ENCODE data around the gene CNNM2. TPM values are rescaled to one million over a fixed set of nuclear protein-coding genes. Genes with fewer than 3 reads are reported as not detected.
"Not testable (repeated sequence)": the region's sequence is repeated elsewhere in the genome, so short reads cannot be mapped to it uniquely, and the experiment has no call there.

The CNNM2 gene
- total RNA-seq, 1 donor from 2014 or later, result 11.1 TPM

GRCh38 chr10:102919246-102919959, 1.3 kb downstream of the CNNM2 start:
- no peak for ATAC-seq
- intact Hi-C loops (cut with DNase I), result loop anchor here (5.0 kb wide), 1 partner anchor 328 kb away; the partner anchor contains the start of gene RPEL1
- no peak for DNase-seq (ENCODE audit: low spot score)

DNA sequence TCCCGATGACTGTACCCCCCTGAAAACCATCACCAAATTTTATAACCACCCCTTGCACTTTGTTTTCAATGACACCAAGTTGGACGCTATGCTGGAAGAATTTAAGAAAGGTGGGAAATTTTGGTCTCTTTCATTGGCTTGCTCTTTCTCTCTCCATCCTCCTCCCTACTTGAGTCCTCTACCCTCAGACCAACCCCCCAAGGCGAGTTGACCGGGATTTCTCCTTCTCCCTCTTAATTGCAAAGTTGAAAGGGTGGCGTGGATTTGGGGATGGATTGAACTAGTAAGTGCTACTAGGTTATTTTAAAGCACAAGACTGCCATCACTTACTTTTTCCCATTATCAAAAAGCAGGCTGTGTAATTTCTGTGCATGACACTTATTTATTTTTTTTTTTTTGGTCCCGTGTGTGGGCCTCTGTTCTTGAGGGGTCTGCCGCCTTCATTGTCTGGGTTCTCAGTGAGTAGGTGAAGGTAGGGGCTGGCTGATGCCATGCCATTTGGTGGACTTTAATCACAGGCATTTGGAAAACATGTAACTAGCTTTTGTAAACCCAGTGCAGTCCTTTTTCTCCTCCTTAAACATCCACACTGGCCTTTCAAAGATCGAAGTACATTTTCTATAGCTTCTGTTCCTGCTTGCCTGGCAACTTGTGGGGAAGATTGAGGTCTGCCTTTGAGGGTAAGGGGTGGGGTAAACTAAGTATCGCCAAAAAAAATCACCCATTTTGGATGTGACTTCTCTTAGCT, 2.1 kb downstream of the CNNM2 start:
- ATAC-seq, result no peak
- DNase-seq (ENCODE audit: low spot score), result no peak
- intact Hi-C loops (cut with DNase I), result loop anchor here (5.0 kb wide), 1 partner anchor 327 kb away; the partner anchor contains the start of gene RPEL1

GRCh38 chr10:102923601-102924000, 5.5 kb downstream of the CNNM2 start:
- DNase-seq (ENCODE audit: low spot score), result no peak
- intact Hi-C loops (cut with DNase I), result no loop called here
- no peak for ATAC-seq

DNA sequence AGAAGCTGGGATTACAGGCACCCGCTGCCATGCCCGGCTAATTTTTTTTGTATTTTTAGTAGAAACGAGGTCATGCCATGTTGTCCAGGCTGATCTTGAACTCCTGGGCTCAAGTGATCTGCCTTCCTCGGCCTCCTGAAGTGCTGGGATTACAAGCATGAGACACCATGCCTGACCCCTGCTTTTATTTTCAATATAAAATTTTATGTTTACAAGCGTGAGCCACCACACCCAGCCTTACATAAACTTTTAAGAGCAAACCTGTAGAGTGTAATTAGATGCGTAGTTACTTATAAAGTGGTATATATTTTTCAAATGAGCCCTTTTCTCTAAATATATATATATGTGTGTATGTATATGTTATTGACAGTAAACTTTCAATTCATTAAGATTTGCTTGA, 8.7 kb downstream of the CNNM2 start:
- ATAC-seq, result no peak
- intact Hi-C loops (cut with DNase I), result no loop called here

DNA sequence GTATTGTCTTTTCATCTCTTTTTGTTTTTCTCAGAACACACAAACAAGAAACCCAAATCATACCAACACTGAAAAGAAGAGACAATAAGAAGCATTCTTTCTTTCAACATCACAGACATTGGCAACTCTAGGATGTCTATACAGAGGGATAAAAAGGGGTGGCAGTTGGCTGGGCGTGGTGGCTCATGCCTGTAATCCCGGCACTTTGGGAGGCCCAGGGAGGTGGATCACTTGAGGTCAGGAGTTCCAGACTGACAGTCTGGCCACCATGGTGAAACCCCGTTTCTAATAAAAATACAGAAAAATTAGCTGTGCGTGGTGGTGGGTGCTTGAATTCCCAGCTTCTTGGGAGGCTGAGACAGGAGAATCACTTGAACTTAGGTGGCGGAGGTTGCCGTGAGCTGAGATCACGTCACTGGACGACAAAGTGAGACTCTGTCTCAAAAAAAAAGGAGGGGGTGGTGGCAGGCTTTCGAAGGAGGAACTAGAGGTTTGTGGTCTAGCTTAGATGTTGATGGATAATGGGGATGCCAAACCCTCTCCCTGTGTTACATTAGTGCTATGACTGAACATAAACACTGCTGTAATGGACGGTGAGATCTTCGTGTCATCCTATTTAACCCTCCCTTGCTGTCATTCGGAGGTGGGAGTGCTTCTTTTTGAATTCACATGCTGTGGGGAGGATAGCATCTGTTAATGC, 9.4 kb downstream of the CNNM2 start:
- intact Hi-C loops (cut with DNase I), result no loop called here
- no peak for DNase-seq (ENCODE audit: low spot score)
- ATAC-seq, result no peak

More for the DNA sequence above, 8.7 kb downstream of the CNNM2 start:
- no peak for DNase-seq (ENCODE audit: low spot score)

- intact Hi-C loops (cut with DNase I); DNase-seq (ENCODE audit: low spot score); ATAC-seq: not testable (repeated sequence)
Measured at GRCh38 chr10:102928442-102928841, 10.3 kb downstream of the CNNM2 start.

DNA sequence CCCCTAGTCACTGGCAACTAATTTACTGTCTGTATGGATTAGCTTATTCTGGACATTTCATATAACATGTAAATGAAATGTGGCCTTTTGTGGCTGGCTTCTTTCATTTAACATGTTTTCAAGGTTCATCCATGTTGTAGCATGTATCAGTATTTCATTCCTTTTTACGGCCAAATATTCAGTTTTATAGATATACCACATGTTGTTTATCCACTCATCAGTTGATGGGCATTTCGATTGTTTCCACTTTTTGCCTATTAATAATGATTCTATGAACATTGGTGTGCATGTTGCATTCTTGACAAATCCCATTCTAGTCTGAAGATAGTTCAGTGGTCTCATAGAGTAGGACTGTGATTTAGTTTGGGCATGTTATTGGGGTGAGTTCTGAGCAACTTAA, 12.6 kb downstream of the CNNM2 start:
- ATAC-seq, result no peak
- intact Hi-C loops (cut with DNase I), result no loop called here

DNA sequence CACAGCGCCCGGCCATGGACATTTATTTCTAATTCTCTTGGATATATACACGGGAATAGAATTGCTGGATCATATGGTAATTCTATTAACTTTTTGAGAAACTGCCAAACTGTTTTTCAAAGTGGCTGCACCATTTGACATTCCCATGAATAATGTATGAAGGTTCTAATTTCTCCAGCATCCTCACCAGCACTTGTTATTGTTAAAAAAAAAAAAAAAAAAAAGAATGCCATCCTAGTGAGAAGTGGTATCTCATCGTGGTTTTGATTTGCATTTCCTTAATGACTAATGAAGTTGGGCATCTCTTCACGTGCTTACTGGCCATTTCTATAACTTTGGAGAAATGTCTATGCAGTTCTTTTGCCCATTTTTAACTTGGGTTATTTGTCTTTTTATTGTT, 13.5 kb downstream of the CNNM2 start:
- intact Hi-C loops (cut with DNase I), result no loop called here
- no peak for ATAC-seq
- no peak for DNase-seq (ENCODE audit: low spot score)

More for the DNA sequence above, 12.6 kb downstream of the CNNM2 start:
- DNase-seq (ENCODE audit: low spot score), result no peak

DNA sequence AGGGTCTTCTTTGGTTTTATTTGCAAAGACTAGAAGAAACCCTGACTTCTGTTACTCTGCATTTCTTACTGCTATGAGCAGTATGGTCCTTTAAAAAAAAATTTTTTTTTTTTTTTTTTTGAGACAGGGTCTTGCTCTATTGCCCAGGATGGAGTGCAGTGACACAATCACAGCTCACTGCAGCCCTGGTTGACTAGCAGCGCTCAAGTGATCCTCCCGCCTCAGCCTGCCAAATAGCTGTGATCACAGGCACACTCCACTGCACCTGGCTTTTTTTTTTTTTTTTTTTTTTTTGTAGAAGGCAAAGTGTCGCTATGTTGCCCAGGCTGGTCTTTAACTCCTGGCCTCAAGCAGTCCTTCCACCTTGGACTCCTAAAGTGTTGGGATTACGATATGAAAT, 17.4 kb downstream of the CNNM2 start:
- no peak for DNase-seq (ENCODE audit: low spot score)

DNA sequence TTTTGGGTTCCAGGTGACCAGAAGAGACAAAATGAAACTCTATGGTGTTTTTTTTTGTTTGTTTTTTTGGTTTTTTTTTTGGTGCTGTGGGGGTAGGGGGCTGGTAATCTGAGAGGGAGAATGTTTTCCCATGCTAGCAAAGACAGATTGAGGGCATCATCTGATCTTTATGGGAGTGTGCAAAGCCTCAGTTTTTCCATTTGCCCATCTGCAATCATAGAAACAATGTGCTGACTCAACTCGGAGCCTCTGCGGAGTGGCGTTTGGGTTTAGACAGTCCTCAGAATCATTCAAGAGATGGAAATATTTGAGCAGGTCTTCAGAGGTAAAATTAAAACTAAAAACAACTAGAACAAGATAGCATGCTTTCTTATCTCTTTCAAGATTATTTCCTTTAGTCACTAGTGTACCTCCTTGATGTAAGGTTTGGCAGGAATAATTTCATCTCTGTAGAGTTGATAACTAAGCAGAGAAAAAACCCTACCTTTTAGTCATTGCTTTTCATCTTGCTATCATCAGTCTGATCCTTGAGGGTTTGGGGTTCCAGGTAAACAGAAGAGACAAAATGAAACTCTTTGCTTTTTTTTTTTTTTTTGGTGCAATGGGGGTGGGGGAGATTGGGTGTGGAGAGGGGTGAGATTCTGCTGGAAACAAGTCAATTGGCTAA, 18.0 kb downstream of the CNNM2 start:
- intact Hi-C loops (cut with DNase I), result no loop called here
- DNase-seq (ENCODE audit: low spot score) (no peak), ATAC-seq (no peak)

More for the DNA sequence above, 17.4 kb downstream of the CNNM2 start:
- intact Hi-C loops (cut with DNase I), result no loop called here
- ATAC-seq, result no peak

DNA sequence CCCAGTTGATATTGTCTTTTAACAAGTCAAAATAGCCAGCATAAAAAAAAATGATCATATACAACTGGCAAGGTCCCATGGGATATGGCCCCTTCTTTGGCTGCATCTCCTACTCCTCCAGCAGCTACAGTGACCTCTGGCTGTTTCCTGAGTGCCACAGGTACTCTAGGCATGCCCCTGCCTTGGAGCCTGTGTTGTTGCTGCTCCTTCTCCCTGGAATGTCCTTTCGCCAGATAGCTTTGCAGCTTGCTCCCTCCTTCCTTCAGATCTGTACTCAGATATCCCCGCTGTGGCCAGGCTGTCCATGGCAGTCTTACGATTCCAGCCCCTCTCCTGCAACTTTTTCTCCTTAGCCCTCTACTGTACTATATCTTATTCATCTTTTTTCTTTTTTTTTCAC, 23.3 kb downstream of the CNNM2 start:
- DNase-seq (ENCODE audit: low spot score) (no peak), ATAC-seq (no peak)
- intact Hi-C loops (cut with DNase I), result no loop called here

DNA sequence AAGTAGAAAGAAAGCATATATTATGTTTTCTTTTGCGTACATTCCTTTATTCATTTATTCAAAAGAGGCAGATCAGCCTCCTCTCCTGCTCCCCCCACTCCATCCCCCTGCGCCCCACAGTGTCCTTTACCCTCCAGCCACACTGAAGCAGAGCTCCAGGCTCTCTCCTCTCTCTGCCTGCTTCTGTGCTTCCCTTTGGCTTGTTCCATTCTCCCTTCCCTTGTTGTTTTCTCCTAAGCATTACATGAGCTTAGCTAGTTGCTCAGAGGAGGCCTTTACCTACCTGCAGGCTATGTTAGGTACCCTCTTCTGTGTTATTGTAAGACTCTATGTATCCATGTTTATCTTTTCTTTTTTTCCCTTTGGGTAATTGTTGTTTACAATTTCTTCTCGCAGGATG, 27.4 kb downstream of the CNNM2 start:
- DNase-seq (ENCODE audit: low spot score) (no peak), ATAC-seq (no peak)
- intact Hi-C loops (cut with DNase I), result no loop called here

- DNase-seq (ENCODE audit: low spot score) (no peak), ATAC-seq (no peak)
- intact Hi-C loops (cut with DNase I), result no loop called here
Measured at GRCh38 chr10:102945962-102946361, 27.9 kb downstream of the CNNM2 start.

GRCh38 chr10:102946992-102947391, 28.9 kb downstream of the CNNM2 start:
- ATAC-seq (no peak), DNase-seq (ENCODE audit: low spot score) (no peak)
- intact Hi-C loops (cut with DNase I), result no loop called here

- DNase-seq (ENCODE audit: low spot score) (no peak), ATAC-seq (no peak)
- intact Hi-C loops (cut with DNase I), result no loop called here
Measured at GRCh38 chr10:102948176-102948575, 30.1 kb downstream of the CNNM2 start.

- ATAC-seq, result no peak
- no peak for DNase-seq (ENCODE audit: low spot score)
- intact Hi-C loops (cut with DNase I), result no loop called here
Measured at GRCh38 chr10:102948786-102949185, 30.7 kb downstream of the CNNM2 start.

DNA sequence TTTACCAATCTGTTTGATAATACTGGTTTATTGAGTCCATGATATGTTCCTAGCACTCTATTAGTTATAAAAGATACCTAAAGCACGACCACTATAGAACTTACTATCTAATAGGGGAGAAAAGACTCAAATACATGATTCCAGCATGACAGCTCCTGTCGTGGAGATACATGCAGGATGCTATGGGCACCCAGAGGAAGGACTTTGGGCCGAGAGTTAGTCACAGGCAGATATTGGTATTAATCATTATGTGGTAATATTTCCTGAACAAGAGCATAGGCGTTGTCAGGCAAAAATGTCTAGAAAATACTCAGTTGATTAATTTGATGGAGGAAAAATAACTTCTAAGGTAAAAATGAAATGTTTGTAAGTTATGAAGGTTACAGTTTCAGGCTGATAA, 31.8 kb downstream of the CNNM2 start:
- intact Hi-C loops (cut with DNase I), result no loop called here
- no peak for ATAC-seq
- DNase-seq (ENCODE audit: low spot score), result no peak

- intact Hi-C loops (cut with DNase I), result no loop called here
- DNase-seq (ENCODE audit: low spot score), result no peak
- no peak for ATAC-seq
Measured at GRCh38 chr10:102951316-102951715, 33.2 kb downstream of the CNNM2 start.

GRCh38 chr10:102959360-102959759, 41.3 kb downstream of the CNNM2 start:
- DNase-seq (ENCODE audit: low spot score) (no peak), ATAC-seq (no peak)
- intact Hi-C loops (cut with DNase I), result no loop called here
